ENCODE results near the gene HPD.

GRCh38 chr12:121888478-121889273 lies 30.0 kb upstream of the HPD start, which contains the start of gene PSMD9:
- TF ChIP-seq CTCF (IDR thresholded peaks at IDR 0.05) (peak; percentile 46 to 72 (median 60)), POLR2A (IDR thresholded peaks at IDR 0.05) (peak; percentile 77 to 89)

Data from adrenal gland (tissue), 5 donors.